HG02840 (cell line): ENCODE results near the gene SELENOV.

Experiments used
- ATAC-seq: cut with Tn5 transposase; IDR thresholded peaks from one replicate; pipeline ENCODE4 v1.9.1; 2021; ENCODE audit warnings: mild to moderate bottlenecking, moderate library complexity, moderate number of reproducible peaks; ENCODE audit not compliant: unreplicated experiment, low FRiP score

Gene SELENOV

DNA sequence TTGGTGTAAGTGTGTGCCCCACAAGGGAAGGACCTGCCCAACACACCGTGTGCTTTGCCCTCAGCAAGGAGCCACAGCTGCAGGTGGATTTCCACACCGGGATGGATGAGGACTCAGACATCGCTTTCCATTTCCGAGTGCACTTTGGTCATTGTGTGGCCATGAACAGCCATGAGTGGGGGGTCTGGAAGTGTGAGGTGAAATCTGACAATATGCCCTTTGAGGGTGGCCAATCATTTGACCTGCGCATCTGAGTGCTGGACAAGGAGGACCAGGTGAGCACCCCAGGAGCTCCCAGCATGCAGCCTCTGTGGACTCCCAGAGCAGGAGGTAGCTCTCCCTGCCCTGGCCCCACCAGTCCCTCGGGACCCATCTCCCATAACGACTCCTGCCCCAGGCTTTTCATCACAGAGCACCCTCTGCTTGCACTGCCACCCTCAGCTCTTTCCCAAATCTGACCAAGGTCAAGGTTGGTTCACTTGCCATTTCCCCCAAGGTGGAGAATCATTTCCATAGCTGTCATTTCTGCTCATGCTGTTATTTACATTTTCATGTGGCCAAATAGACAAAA lies 38.2 kb downstream of the SELENOV start:
- no peak for ATAC-seq

- no peak for ATAC-seq
Observed at GRCh38 chr19:39554701-39555311, 39.9 kb downstream of the SELENOV start.

- ATAC-seq = no peak
Observed at GRCh38 chr19:39555883-39556282, 40.9 kb downstream of the SELENOV start.

DNA sequence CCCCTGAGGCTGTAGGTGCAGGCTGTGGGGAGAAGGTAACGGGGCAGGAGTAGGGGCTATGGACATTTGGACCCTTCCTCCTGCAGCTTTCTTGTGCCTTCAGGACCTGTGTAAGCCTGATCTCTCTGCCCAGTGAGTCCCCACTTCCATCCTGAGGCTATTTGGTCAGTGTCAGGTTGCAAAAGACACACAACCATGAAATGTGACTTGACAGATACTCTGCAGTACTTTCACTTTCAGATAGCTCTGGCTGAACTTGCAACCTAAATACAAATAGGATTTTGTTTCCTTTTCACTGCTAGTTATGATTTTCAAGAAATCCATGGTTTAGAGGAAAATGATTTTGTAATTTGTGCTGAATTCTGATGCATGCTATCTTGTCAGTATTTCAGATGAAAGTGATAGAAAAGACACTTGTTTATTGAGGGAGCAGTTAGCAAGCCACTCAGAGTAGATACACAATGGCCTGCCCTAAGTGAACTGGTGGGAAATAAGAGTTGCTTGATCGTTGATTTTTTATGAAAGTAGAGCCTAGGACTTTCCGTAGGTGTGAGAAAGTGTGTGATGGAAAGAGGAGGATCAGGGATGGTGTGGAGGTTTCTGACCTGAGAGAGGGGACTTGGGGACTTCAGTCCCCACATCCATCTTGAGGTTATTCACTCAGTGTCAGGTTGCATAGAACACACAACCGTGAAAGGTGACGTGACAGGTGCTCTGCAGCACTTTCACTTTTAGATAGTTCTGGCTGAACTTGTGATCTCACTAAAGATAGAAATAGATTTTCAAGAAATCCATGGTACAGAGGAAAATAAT lies 43.1 kb downstream of the SELENOV start:
- ATAC-seq = no peak

GRCh38 chr19:39558624-39559117 lies 43.7 kb downstream of the SELENOV start:
- ATAC-seq = no peak

DNA sequence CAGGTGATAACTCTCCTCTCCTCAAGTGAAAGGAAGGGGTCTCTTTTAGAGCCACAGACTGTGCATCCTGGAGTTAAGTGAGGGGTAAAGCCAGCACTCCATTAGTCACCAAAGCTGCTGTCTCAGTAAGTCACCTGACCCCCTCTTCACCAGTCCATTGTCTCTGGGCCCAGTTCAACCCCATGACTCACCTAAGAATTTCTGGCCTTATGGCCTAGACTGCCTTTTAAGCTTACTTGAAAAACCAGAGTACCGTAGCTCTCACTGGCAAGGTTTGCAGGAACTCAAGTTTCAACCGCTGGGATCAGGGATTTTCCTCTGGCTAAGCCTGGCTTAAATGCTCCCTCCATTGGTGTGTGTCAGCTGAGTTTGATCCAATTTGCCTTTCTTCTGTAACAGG lies 48.5 kb downstream of the SELENOV start:
- ATAC-seq = no peak

DNA sequence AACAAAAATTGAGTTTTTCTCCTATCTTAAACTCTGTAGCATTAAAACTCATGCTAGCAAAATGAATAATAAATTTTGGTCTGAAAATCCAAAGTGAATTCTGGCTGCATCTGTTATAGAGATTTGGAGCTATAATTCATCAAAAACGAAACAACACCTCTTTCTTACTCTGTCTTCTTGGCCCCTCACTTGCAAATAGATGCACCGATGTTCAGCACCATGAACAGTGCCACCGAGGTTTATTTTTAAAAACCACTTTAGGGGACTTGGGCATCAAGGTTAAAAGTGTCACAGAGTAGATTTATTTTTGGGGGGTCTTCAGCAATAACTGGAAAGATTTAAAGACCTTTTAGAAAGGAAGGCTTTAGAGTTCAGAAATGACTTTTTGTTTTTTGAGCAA lies 51.1 kb downstream of the SELENOV start:
- ATAC-seq = no peak

DNA sequence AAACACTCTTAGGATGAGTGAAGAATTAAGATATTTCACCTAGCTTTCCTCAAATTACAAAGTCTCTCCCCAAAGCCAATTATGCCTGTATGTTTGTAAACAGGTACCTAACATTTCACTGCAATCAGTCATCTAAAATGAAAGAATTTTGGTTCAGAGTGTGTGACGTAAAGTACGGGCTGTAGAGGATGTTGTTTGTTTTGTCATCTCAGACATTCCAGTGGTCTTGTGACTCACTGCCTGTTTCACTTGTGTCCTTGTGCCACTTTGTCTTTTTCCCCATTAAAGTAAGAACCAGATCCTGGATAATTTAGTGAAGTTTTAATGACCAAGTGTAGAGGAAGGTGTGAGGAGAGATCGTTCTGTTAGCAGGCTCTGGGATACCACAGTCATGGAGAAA lies 53.7 kb downstream of the SELENOV start:
- no peak for ATAC-seq
